PFSK-1 (cell line): ENCODE results near the gene SHH.

ENCODE experiments used
- FOXP2 ChIP-seq: optimal IDR thresholded peaks from 2 replicates; pipeline ENCODE3; 2011; ENCODE audit warnings: borderline replicate concordance, control low read depth, inconsistent platforms; ENCODE audit not compliant: insufficient read depth; ENCODE audit errors: extremely low read length, extremely low read depth
- POLR2AphosphoS5 ChIP-seq: IDR thresholded peaks from 2 replicates; pipeline ENCODE4 v1.6.1; 2012; ENCODE audit warnings: low read depth, mild to moderate bottlenecking, control low read depth, low read length, moderate library complexity
- SIN3A ChIP-seq: IDR thresholded peaks from 2 replicates; pipeline ENCODE4 v1.6.1; 2012; ENCODE audit warnings: mild to moderate bottlenecking, low read length, moderate library complexity, borderline replicate concordance; ENCODE audit not compliant: insufficient read depth
- TAF1 ChIP-seq: IDR thresholded peaks from 2 replicates; pipeline ENCODE4 v1.6.1; 2012; ENCODE audit warnings: low read length, control low read depth, borderline replicate concordance; ENCODE audit not compliant: insufficient read depth
- TF ChIP-seq, protein P1 (sequence below), 2 experiments: IDR thresholded peaks; 2 replicates each; pipeline versions ENCODE4 v1.6.1 to v1.8.0; 2011 to 2012; ENCODE audit warnings: low read depth in 2 of 2, low read length in 2 of 2, control low read depth in 1 of 2, inconsistent platforms in 1 of 2, mild to moderate bottlenecking in 1 of 2, moderate library complexity in 1 of 2; ENCODE audit not compliant: insufficient read depth in 1 of 2

Gene SHH

DNA sequence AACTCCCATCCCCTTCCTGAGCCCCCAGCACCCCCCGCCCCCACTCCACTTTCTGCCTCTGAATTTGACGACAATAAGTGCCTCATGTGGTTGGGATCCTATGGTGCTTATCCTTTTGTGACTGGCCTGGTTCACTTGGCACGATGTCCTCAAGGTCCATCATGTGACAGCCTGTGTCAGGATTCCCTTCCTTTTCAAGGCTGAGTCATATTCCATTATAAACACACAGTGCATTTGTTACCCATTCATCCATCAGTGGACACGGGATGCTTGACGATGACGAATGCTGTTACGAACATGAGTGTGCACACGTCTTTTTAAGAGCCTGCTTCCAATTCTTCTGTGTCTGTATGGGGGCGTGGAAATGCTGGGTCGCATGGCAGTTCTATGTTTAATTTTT lies 26.7 kb downstream of the SHH start:
- TF ChIP-seq POLR2AphosphoS5 (no peak), SIN3A (no peak), FOXP2 (no peak), TAF1 (no peak)
- TF ChIP-seq, protein P1, sequence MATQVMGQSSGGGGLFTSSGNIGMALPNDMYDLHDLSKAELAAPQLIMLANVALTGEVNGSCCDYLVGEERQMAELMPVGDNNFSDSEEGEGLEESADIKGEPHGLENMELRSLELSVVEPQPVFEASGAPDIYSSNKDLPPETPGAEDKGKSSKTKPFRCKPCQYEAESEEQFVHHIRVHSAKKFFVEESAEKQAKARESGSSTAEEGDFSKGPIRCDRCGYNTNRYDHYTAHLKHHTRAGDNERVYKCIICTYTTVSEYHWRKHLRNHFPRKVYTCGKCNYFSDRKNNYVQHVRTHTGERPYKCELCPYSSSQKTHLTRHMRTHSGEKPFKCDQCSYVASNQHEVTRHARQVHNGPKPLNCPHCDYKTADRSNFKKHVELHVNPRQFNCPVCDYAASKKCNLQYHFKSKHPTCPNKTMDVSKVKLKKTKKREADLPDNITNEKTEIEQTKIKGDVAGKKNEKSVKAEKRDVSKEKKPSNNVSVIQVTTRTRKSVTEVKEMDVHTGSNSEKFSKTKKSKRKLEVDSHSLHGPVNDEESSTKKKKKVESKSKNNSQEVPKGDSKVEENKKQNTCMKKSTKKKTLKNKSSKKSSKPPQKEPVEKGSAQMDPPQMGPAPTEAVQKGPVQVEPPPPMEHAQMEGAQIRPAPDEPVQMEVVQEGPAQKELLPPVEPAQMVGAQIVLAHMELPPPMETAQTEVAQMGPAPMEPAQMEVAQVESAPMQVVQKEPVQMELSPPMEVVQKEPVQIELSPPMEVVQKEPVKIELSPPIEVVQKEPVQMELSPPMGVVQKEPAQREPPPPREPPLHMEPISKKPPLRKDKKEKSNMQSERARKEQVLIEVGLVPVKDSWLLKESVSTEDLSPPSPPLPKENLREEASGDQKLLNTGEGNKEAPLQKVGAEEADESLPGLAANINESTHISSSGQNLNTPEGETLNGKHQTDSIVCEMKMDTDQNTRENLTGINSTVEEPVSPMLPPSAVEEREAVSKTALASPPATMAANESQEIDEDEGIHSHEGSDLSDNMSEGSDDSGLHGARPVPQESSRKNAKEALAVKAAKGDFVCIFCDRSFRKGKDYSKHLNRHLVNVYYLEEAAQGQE (IDR thresholded peaks at IDR 0.05; ENCODE audit: insufficient read depth in 1 of 2, low read depth in 2 of 2, low read length in 2 of 2), result no peak

DNA sequence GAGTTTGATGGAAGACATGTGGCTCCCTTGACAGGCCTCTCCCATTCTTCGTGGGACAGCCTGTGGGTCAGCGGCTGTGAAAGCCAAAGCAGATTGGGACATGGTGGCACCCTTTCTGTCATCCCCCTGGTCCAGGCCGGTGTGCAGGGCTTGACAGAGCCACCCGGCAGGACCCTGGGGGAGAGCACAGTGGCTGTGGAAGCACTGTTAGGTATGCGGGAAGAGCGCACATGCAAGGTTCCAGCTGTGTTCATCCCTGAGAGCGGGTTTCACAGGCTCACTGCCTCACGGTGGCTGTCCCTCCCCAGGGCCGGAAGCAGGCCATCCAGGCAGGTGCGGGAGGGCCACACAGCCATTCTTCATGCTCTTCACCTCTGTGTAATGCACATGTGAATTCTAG lies 29.8 kb downstream of the SHH start:
- TF ChIP-seq POLR2AphosphoS5 (no peak), TAF1 (no peak), SIN3A (no peak), FOXP2 (no peak)
- TF ChIP-seq, protein P1 (IDR thresholded peaks at IDR 0.05; ENCODE audit: insufficient read depth in 1 of 2, low read depth in 2 of 2, low read length in 2 of 2), result no peak

- no peak for TF ChIP-seq POLR2AphosphoS5
- no peak for TF ChIP-seq FOXP2
- TF ChIP-seq TAF1, result no peak
- no peak for TF ChIP-seq SIN3A
- TF ChIP-seq, protein P1 (IDR thresholded peaks at IDR 0.05; ENCODE audit: insufficient read depth in 1 of 2, low read depth in 2 of 2, low read length in 2 of 2), result no peak
These were observed 30.8 kb downstream of the SHH start for GRCh38 chr7:155781433-155781832.

GRCh38 chr7:155780884-155781283 lies 31.4 kb downstream of the SHH start:
- TF ChIP-seq FOXP2, result no peak
- TF ChIP-seq, protein P1 (IDR thresholded peaks at IDR 0.05; ENCODE audit: insufficient read depth in 1 of 2, low read depth in 2 of 2, low read length in 2 of 2), result no peak
- no peak for TF ChIP-seq SIN3A
- no peak for TF ChIP-seq TAF1
- no peak for TF ChIP-seq POLR2AphosphoS5

GRCh38 chr7:155778349-155778748 lies 33.9 kb downstream of the SHH start:
- TF ChIP-seq, protein P1 (IDR thresholded peaks at IDR 0.05; ENCODE audit: insufficient read depth in 1 of 2, low read depth in 2 of 2, low read length in 2 of 2), result no peak
- no peak for TF ChIP-seq FOXP2
- no peak for TF ChIP-seq TAF1
- no peak for TF ChIP-seq POLR2AphosphoS5
- no peak for TF ChIP-seq SIN3A
